Activated CD8-positive, alpha-beta memory T cell treated with anti-CD3 and anti-CD28 coated beads, Interleukin-2, amount 50 U/mL, for 24 hours (primary cell): ENCODE data around the gene GABBR2.

Experiments
- DNase-seq: peaks from one replicate; pipeline ENCODE4 v3.0.0-alpha.2; 2020; ENCODE audit errors: extremely low read depth

Gene GABBR2

GRCh38 chr9:98344581-98344980, 364.2 kb downstream of the GABBR2 start:
- DNase-seq: no peak

- no peak for DNase-seq
Observed at GRCh38 chr9:98342820-98343210, 365.9 kb downstream of the GABBR2 start.

- DNase-seq: no peak
Observed at GRCh38 chr9:98342098-98342819, 366.5 kb downstream of the GABBR2 start.

GRCh38 chr9:98341157-98342097, 367.3 kb downstream of the GABBR2 start:
- DNase-seq: no peak

GRCh38 chr9:98339987-98340800, 368.5 kb downstream of the GABBR2 start:
- DNase-seq: no peak

GRCh38 chr9:98335661-98336060, 373.1 kb downstream of the GABBR2 start:
- no peak for DNase-seq

GRCh38 chr9:98334796-98335195, 373.9 kb downstream of the GABBR2 start:
- no peak for DNase-seq

GRCh38 chr9:98333703-98334582, 374.8 kb downstream of the GABBR2 start:
- DNase-seq: no peak

- no peak for DNase-seq
Observed at GRCh38 chr9:98332405-98332831, 376.3 kb downstream of the GABBR2 start.

- DNase-seq: no peak
Observed at GRCh38 chr9:98331536-98332259, 377.0 kb downstream of the GABBR2 start.

- no peak for DNase-seq
Observed at GRCh38 chr9:98330831-98331230, 377.9 kb downstream of the GABBR2 start.

- no peak for DNase-seq
Observed at GRCh38 chr9:98329904-98330303, 378.8 kb downstream of the GABBR2 start.

GRCh38 chr9:98329281-98329680, 379.5 kb downstream of the GABBR2 start:
- no peak for DNase-seq

GRCh38 chr9:98328770-98329169, 380.0 kb downstream of the GABBR2 start:
- no peak for DNase-seq

- DNase-seq: no peak
Observed at GRCh38 chr9:98328141-98328540, 380.6 kb downstream of the GABBR2 start.

GRCh38 chr9:98327249-98327561, 381.5 kb downstream of the GABBR2 start:
- no peak for DNase-seq

GRCh38 chr9:98326459-98327248, 382.1 kb downstream of the GABBR2 start:
- no peak for DNase-seq

- no peak for DNase-seq
Observed at GRCh38 chr9:98324801-98325200, 383.9 kb downstream of the GABBR2 start.

- no peak for DNase-seq
Observed at GRCh38 chr9:98323831-98324135, 385.0 kb downstream of the GABBR2 start.
